HG03280 (cell line): ENCODE data around the gene PAFAH2.
"Not testable (repeated sequence)": the region's sequence is repeated elsewhere in the genome, so short reads cannot be mapped to it uniquely, and the experiment has no call there.

ENCODE experiments used
- ATAC-seq: cut with Tn5 transposase; IDR thresholded peaks from one replicate; pipeline ENCODE4 v1.9.1; 2021; ENCODE audit warnings: mild to moderate bottlenecking, moderate library complexity; ENCODE audit not compliant: unreplicated experiment

Gene PAFAH2

GRCh38 chr1:25989440-25990234 is 8.2 kb downstream of the PAFAH2 start:
- no peak for ATAC-seq

GRCh38 chr1:25987951-25988350 is 9.9 kb downstream of the PAFAH2 start:
- no peak for ATAC-seq

- ATAC-seq, result not testable (repeated sequence)
Observed at GRCh38 chr1:25986773-25987172, 11.1 kb downstream of the PAFAH2 start.

GRCh38 chr1:25985670-25986069 is 12.2 kb downstream of the PAFAH2 start:
- ATAC-seq, result no peak

GRCh38 chr1:25985171-25985570 is 12.7 kb downstream of the PAFAH2 start:
- no peak for ATAC-seq

- no peak for ATAC-seq
Observed at GRCh38 chr1:25979210-25979609, 18.7 kb downstream of the PAFAH2 start.

- ATAC-seq, result no peak
Observed at GRCh38 chr1:25978403-25978802, 19.5 kb downstream of the PAFAH2 start.

- ATAC-seq, result no peak
Observed at GRCh38 chr1:25977801-25978200, 20.1 kb downstream of the PAFAH2 start.

- no peak for ATAC-seq
Observed at GRCh38 chr1:25973610-25974321, 24.1 kb downstream of the PAFAH2 start.

GRCh38 chr1:25971811-25972180 is 26.1 kb downstream of the PAFAH2 start:
- no peak for ATAC-seq

GRCh38 chr1:25971066-25971810 is 26.6 kb downstream of the PAFAH2 start:
- no peak for ATAC-seq

GRCh38 chr1:25967308-25967707 is 30.6 kb downstream of the PAFAH2 start:
- no peak for ATAC-seq

GRCh38 chr1:25959611-25960010 is 38.3 kb downstream of the PAFAH2 start:
- no peak for ATAC-seq

GRCh38 chr1:25958465-25958864 is 39.4 kb downstream of the PAFAH2 start:
- ATAC-seq, result no peak

- ATAC-seq, result no peak
Observed at GRCh38 chr1:25955553-25955952, 42.3 kb downstream of the PAFAH2 start.

- no peak for ATAC-seq
Observed at GRCh38 chr1:25954282-25954938, 43.5 kb downstream of the PAFAH2 start.

GRCh38 chr1:25952841-25953401 is 44.9 kb downstream of the PAFAH2 start:
- ATAC-seq, result no peak

- no peak for ATAC-seq
Observed at GRCh38 chr1:25948641-25949040, 49.2 kb downstream of the PAFAH2 start.

- no peak for ATAC-seq
Observed at GRCh38 chr1:25947027-25947426, 50.8 kb downstream of the PAFAH2 start.

- no peak for ATAC-seq
Observed at GRCh38 chr1:25945761-25946160, 52.1 kb downstream of the PAFAH2 start.

- ATAC-seq, result no peak
Observed at GRCh38 chr1:25944986-25945385, 52.9 kb downstream of the PAFAH2 start.
